HG03558 (cell line): ENCODE data around the gene CPXM2.
A peak's percentile ranks its signal among the peaks of the same experiment; 100 is the strongest.

Source experiments
- ATAC-seq: cut with Tn5 transposase; IDR thresholded peaks from one replicate; pipeline ENCODE4 v1.9.1; 2021; ENCODE audit warnings: moderate number of reproducible peaks; ENCODE audit not compliant: unreplicated experiment; ENCODE audit errors: extremely low read depth

Gene CPXM2

DNA sequence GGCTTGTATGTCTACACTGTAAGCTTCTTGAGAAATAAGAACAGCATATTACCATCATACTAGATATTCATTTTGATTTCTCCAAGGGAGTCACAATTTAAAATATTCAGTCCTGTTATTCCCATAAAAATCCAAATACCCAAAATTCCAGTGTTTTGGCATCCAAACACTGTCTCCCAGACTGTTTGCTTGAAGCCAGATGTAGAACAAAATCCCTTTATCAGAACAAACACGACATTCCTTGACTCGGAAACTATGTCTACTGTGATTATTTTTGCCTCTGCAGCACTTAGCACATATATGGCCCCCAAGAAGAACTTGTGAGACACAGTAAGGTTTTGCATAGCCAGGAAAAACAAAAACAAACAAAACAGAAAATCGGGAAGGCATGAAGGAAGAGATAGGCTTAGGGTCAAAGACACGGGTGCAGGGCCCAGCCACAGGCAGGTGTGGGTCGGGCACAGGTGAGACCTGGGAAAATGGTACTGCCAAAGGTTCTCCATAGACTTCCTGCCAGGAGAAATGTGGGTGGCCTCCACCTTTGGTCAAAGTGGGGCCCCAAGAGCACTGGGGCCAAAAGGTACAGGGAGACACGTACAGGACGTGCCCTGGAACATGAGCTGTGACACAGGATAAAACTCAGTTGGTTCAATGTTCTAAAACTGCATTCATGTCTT, 36.5 kb downstream of the CPXM2 start:
- no peak for ATAC-seq

- ATAC-seq, result no peak
Measured at GRCh38 chr10:123854498-123854897, 37.1 kb downstream of the CPXM2 start.

GRCh38 chr10:123854003-123854402, 37.6 kb downstream of the CPXM2 start:
- ATAC-seq, result no peak

- no peak for ATAC-seq
Measured at GRCh38 chr10:123852411-123852951, 39.1 kb downstream of the CPXM2 start.

DNA sequence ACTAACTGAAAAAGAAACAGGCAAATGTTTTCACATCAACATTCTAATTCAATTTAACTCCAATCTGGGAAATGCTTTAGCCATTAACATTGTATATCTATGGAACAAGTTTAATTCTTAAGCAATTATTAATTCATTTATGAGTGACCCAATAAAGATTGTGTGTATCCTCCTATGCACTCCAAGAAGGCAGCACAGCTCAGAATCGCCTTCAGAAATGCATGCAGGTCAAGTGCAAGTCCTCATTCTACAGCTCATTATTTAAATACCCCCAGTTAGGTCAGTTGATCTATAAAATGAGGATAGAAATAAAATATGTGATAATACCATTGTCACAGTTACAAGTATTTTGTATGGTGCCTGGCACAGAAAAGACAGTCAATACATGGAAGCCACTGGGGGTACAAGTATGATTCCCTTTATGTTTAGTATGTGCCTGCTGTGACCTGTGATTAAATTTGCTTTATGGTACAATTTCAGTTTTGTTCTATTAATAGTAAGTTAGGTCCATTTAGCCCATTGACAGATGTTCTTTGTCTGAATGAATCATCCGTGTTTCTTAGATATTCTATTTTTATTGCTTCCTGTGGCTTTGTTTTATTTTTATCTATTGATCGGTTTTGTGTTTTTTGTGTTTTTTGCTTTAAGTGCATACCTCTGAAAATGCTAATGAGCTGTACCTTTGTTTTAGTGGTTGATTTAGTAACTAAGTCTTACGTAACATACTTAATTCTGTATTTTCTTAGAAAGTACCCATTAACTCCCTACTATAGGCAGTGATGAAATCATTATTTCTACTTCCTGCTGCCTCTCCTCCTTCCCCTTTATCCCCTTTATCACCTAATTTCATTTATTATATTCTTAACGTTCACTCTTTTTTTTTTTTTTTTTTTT, 42.8 kb downstream of the CPXM2 start:
- ATAC-seq, result peak; percentile 80

DNA sequence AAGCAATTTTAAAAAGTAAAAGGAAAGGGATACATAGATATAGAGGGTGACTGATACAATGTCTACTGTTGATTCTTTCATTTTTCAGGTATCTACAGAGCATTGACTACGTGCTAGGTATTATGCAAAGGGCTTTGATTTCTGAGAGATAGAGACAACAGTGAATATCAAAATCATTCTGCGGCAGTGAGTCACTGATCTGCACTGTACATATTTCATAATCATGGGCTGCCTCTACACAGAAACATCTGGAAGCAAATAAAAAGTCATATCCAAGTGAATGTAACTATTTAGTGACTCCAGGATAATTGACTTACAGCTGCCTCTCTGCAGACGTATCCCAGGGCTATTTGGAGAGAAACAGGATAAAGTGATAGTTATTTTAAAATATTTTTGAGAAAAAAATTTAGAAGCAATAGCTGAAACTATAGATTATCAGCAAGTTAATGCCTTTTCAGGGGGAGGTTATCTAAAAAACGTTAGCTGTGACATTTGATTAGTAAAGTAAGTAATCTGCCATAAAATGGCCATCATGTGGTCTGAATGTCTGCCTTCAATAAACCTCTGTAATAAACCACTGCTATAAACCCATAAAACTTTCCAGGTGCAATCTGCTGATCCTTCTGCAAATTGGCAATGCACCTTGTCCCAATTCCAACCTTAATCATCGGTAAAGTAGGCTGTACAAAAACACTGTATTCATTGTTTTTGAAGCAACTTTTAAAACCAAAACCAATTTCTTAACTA, 43.7 kb downstream of the CPXM2 start:
- no peak for ATAC-seq

- no peak for ATAC-seq
Measured at GRCh38 chr10:123843835-123844234, 47.8 kb downstream of the CPXM2 start.

GRCh38 chr10:123842692-123843385, 48.8 kb downstream of the CPXM2 start:
- ATAC-seq, result no peak

GRCh38 chr10:123841560-123841959, 50.0 kb downstream of the CPXM2 start:
- no peak for ATAC-seq

- no peak for ATAC-seq
Measured at GRCh38 chr10:123841115-123841514, 50.5 kb downstream of the CPXM2 start.

DNA sequence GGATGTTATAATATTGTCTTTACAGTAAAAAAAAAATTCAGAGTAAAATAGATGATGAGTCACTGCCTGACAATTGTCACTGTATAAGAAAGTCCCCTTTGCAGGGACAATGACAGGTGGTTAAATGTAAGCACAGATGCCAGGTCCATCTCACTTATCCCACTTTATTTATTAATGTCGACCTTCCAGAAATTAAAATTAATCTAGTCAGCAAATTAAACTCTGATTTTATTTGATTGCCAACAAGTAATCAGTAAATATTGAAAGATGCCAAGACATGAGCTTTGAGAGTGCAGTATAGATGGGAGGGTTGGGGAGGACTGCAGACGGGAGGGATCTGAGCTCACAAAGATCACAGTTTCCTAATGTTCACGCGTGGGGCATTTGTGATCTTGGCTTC, 50.9 kb downstream of the CPXM2 start:
- no peak for ATAC-seq

DNA sequence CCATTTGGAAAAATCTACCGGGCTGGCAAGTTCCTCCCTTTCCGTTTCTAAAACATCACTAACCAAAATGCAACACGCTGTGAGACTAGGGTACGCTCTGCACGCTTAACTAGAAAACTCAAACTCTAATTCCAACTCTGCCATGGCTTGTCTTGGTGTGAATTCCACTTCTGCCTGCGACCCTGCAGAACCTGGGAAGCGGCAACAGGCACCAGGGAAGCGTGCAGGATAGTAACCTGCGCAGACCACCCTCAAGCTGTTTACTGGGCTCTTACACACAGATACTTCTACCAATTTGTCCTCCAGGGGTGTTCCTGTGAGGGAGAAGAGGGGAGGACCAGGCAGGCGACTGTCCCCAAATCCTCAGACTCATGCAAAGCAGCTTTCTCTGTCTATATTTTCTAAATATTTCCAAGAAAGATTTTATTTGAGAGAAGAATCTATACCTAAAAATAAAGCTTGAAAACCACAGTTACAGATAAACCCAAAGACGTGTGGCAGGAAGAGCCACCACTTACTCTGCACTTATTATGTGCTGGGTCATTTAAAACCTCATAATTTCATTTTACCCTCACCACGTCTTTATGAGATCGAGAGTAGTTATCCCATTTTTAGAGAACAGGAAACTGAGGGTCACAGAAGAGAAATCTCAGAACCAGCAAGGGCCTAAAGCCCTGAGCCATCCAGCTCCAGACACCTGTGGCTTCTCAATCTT, 52.9 kb downstream of the CPXM2 start:
- ATAC-seq, result no peak

- no peak for ATAC-seq
Measured at GRCh38 chr10:123837756-123838155, 53.9 kb downstream of the CPXM2 start.

- ATAC-seq, result no peak
Measured at GRCh38 chr10:123836418-123837145, 55.0 kb downstream of the CPXM2 start.

GRCh38 chr10:123835575-123835974, 56.0 kb downstream of the CPXM2 start:
- ATAC-seq, result peak; percentile 96

DNA sequence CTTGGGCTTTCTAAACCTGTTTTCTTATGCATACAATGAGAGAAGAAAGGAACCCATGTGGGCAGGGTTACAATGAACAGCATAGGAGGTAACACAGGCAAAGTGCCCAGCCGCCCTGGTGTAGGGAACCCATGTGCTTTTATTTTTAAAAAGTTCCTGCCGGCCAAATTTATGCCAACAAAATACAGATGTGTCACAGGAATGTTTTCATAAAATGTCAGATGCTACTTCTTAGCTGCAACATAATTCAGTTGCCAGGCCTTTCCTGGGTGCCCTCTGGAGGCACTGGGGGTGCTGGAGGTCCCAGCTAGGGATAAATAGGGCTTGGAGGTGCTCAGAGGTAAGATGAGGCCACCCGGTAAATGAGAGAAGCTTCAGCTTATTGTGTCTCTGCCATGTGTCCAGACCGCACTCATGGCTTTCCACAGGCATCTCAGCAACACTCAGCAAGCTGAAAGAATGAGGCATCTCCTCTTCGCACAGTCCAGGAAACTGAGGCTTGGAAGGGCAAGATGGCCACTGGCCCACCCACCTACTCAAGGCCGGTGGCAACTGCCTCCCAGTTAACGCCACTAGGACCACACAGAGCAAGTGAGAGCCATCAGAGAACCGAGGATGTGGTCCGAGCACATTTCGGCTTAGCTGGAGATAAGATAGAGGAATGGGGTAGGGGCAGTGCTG, 58.3 kb downstream of the CPXM2 start:
- ATAC-seq, result no peak

DNA sequence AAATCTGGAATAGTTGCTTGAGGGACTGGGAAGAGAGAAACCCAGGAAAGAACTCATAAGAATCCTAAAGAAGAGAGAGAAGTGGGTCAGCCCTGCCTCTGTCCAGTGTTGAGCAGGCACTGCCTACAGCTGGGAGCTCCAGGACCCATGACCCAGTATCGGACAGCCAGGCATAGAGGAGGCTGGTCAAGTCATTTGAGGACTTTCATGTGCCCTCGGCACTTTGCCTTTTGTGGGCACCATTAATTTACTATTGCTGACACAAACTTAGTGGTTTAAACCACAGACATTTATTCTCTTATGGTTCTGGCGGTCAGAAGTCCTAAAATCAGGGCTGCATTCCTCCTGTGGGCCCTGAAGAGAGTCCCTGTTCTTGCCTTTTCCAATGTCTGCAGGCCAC, 60.3 kb downstream of the CPXM2 start:
- no peak for ATAC-seq

GRCh38 chr10:123821136-123821535, 70.5 kb downstream of the CPXM2 start:
- ATAC-seq, result no peak
